Endothelial cell of umbilical vein (primary cell): Measurements from ENCODE around the gene LTBP1.

ENCODE experiments used
- EZH2 ChIP-seq: IDR thresholded peaks from 2 replicates; pipeline ENCODE4 v1.6.1; 2012; ENCODE audit warnings: borderline replicate concordance, low read depth, mild to moderate bottlenecking, moderate library complexity, low read length, inconsistent platforms; ENCODE audit not compliant: severe bottlenecking
- JUN ChIP-seq: IDR thresholded peaks from 2 replicates; pipeline ENCODE4 v1.6.1; 2011; ENCODE audit warnings: borderline replicate concordance, low read depth; ENCODE audit not compliant: insufficient read length, insufficient read depth
- POLR2A ChIP-seq: IDR thresholded peaks from 2 replicates; pipeline ENCODE4 v1.6.1; 2012; ENCODE audit warnings: low read depth, mild to moderate bottlenecking, control low read depth, low read length
- TF ChIP-seq, protein P1 (sequence below): IDR thresholded peaks from 2 replicates; pipeline ENCODE4 v1.6.1; 2011; ENCODE audit not compliant: insufficient read depth, insufficient read length
- TF ChIP-seq, protein P2 (sequence below), 2 donors: IDR thresholded peaks; 1 replicate in 1 of 2; 2 replicates in 1 of 2; pipeline ENCODE4 v1.5.1; 2011; ENCODE audit warnings: low read length in 2 of 2, mild to moderate bottlenecking in 2 of 2, moderate library complexity in 2 of 2, control low read depth in 1 of 2, inconsistent platforms in 1 of 2, low read depth in 1 of 2; ENCODE audit not compliant: insufficient read depth in 1 of 2; ENCODE audit errors: extremely low read depth in 1 of 2

DNA sequence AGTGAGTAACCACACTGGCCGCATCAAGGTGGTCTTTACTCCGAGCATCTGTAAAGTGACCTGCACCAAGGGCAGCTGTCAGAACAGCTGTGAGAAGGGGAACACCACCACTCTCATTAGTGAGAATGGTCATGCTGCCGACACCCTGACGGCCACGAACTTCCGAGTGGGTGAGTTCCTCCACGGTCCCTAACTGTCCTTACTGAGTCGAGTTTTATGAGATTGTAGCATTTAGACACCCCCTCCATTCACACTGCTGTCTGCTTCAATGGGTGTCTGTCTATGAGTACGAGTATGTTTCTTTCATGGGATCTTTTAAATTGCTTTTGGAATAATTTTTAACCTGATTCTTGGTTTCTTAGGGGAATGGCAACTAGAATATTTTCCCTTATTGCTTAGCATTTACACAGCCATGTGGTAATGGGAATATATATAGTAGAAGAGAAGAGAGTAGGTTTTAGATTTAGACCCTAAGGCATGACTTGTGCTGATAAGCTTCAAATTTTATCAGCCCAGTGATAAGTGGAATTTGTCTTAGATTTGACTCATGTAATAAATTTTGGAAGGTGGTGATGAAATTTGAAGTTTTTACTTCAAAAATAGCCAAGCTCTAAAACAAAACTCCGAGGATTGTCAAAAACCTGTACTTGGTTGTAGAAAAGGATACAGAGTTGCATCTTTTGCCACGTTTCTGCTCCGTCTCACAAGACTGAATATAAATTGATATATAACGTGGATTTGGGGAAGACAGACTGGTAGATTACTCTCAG lies 188.2 kb downstream of the LTBP1 start:
- TF ChIP-seq, protein P1, sequence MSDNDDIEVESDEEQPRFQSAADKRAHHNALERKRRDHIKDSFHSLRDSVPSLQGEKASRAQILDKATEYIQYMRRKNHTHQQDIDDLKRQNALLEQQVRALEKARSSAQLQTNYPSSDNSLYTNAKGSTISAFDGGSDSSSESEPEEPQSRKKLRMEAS = no peak
- TF ChIP-seq POLR2A (no peak), EZH2 (no peak), JUN (no peak)
- TF ChIP-seq, protein P2, sequence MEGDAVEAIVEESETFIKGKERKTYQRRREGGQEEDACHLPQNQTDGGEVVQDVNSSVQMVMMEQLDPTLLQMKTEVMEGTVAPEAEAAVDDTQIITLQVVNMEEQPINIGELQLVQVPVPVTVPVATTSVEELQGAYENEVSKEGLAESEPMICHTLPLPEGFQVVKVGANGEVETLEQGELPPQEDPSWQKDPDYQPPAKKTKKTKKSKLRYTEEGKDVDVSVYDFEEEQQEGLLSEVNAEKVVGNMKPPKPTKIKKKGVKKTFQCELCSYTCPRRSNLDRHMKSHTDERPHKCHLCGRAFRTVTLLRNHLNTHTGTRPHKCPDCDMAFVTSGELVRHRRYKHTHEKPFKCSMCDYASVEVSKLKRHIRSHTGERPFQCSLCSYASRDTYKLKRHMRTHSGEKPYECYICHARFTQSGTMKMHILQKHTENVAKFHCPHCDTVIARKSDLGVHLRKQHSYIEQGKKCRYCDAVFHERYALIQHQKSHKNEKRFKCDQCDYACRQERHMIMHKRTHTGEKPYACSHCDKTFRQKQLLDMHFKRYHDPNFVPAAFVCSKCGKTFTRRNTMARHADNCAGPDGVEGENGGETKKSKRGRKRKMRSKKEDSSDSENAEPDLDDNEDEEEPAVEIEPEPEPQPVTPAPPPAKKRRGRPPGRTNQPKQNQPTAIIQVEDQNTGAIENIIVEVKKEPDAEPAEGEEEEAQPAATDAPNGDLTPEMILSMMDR (IDR thresholded peaks at IDR 0.05; ENCODE audit: extremely low read depth in 1 of 2, insufficient read depth in 1 of 2, low read depth in 1 of 2, low read length in 2 of 2) = no peak
